ENCODE data around the gene DNAJC8.

The DNAJC8 gene

GRCh38 chr1:28257736-28258135 lies 24.9 kb upstream of the DNAJC8 start:
- TF ChIP-seq CTCF (conservative IDR thresholded peaks at IDR 0.05; ENCODE audit: low read depth): no peak
- DNase-seq (ENCODE audit: low spot score): no peak
- peak overlapping the region; percentile 29 for H3K27ac ChIP-seq
- CTCF ChIA-PET: interaction anchor here (0.6 to 1.7 kb wide), 2 partner anchors 9 to 181 kb away, joined by 3 to 8 read pairs; no protein-coding TSS in a partner anchor
- POLR2A ChIA-PET (ENCODE audit: low non-redundant PET): no interaction called here

- no peak for TF ChIP-seq CTCF (conservative IDR thresholded peaks at IDR 0.05; ENCODE audit: low read depth)
- ChIA-PET CTCF (no interaction called here), POLR2A (ENCODE audit: low non-redundant PET) (interaction anchor here (0.6 to 0.7 kb wide), 2 partner anchors 126 to 298 kb away, joined by 3 to 4 read pairs; no protein-coding TSS in a partner anchor)
- H3K27ac ChIP-seq: peak overlapping the region; percentile 29; the same call in 1 of the 2 replicates
- no peak for DNase-seq (ENCODE audit: low spot score)
These were observed 23.5 kb upstream of the DNAJC8 start for GRCh38 chr1:28256197-28256827.

- POLR2A ChIA-PET (ENCODE audit: low non-redundant PET): interaction anchor here (1.2 to 1.6 kb wide), 2 partner anchors 10 to 120 kb away, joined by 3 to 7 read pairs; partner anchors contain the start of genes PHACTR4 and SESN2
- H3K27ac ChIP-seq: peak overlapping the region; percentile 91
- TF ChIP-seq CTCF (conservative IDR thresholded peaks at IDR 0.05; ENCODE audit: low read depth): no peak
- DNase-seq (ENCODE audit: low spot score): no peak
- CTCF ChIA-PET: interaction anchor here (0.6 to 1.8 kb wide), 3 partner anchors 10 to 26 kb away, joined by 3 to 12 read pairs (median 3); partner anchors contain the start of gene DNAJC8
These were observed 17.1 kb upstream of the DNAJC8 start for GRCh38 chr1:28249866-28250295.

- no peak for TF ChIP-seq CTCF (conservative IDR thresholded peaks at IDR 0.05; ENCODE audit: low read depth)
- CTCF ChIA-PET: interaction anchor here (0.6 to 1.9 kb wide), 15 partner anchors 9 to 160 kb away, joined by 3 to 14 read pairs (median 4); partner anchors contain the start of genes DNAJC8 and MED18
These were observed 16.4 kb upstream of the DNAJC8 start for GRCh38 chr1:28249013-28249865.

GRCh38 chr1:28248273-28249012 lies 15.6 kb upstream of the DNAJC8 start:
- peak; percentile 94 for TF ChIP-seq CTCF (conservative IDR thresholded peaks at IDR 0.05; ENCODE audit: low read depth)
- peak overlapping the region; percentile 91 for H3K27ac ChIP-seq
- DNase-seq (ENCODE audit: low spot score): peak; percentile 63
- ChIA-PET CTCF (interaction anchor here (0.5 to 1.9 kb wide), 17 partner anchors 10 to 161 kb away, joined by 3 to 14 read pairs (median 4); partner anchors contain the start of genes DNAJC8 and MED18), POLR2A (ENCODE audit: low non-redundant PET) (interaction anchor here (0.6 to 1.6 kb wide), 4 partner anchors 11 to 121 kb away, joined by 3 to 7 read pairs (median 4); partner anchors contain the start of genes MED18, PHACTR4 and SESN2)

More at GRCh38 chr1:28249013-28249865, 16.4 kb upstream of the DNAJC8 start:
- H3K27ac ChIP-seq: peak overlapping the region; percentile 91
- POLR2A ChIA-PET (ENCODE audit: low non-redundant PET): interaction anchor here (0.6 to 1.6 kb wide), 5 partner anchors 10 to 120 kb away, joined by 3 to 7 read pairs (median 4); partner anchors contain the start of genes MED18, PHACTR4 and SESN2
- DNase-seq (ENCODE audit: low spot score): peak; percentile 89
